ENCODE measurements around the gene RFPL4AL1.

- TF ChIP-seq POLR2A (IDR thresholded peaks at IDR 0.05) (no peak), CTCF (IDR thresholded peaks at IDR 0.05) (no peak)
Measured at GRCh38 chr19:55753401-55753800, 15.5 kb upstream of the RFPL4AL1 start.
